K562 (cell line): ENCODE data around the gene DHDDS. TPM values are rescaled to one million over a fixed set of nuclear protein-coding genes. Genes with fewer than 3 reads are reported as not detected.

ENCODE experiments used
- ATF6 ChIP-seq: sonication (generic); formaldehyde crosslinking; IDR thresholded peaks from 2 replicates; pipeline ENCODE4 v1.4.0; 2020; ENCODE audit warnings: mild to moderate bottlenecking, missing genetic modification reagents
- CBFA2T3 ChIP-seq: fragments of 450-650 bp; IDR thresholded peaks from 2 replicates; pipeline ENCODE4 v1.6.1; 2017
- DACH1 ChIP-seq: fragments of 450-650 bp; IDR thresholded peaks from 2 replicates; pipeline ENCODE4 v1.6.1; 2018; ENCODE audit not compliant: partially characterized antibody
- ELF4 ChIP-seq: fragments of 450-650 bp; formaldehyde crosslinking; IDR thresholded peaks from 2 replicates; pipeline ENCODE4 v1.4.0; 2022; ENCODE audit warnings: missing genetic modification characterization
- ID3 ChIP-seq, 2 experiments: fragments of 250-450 bp in 1 of 2; fragments of 450-650 bp in 1 of 2; sonication (Bioruptor Pico) in 1 of 2; IDR thresholded peaks; 2 replicates each; pipeline versions ENCODE4 v1.6.1 to v1.8.0; 2016 to 2021; ENCODE audit warnings: mild to moderate bottlenecking in 2 of 2, moderate library complexity in 2 of 2, missing compliant biosample characterization in 1 of 2, missing genetic modification characterization in 1 of 2
- NFIX ChIP-seq: fragments of 250-450 bp; sonication (Bioruptor Pico); IDR thresholded peaks from 2 replicates; pipeline ENCODE4 v1.4.0; 2020; ENCODE audit warnings: low read depth, mild to moderate bottlenecking, moderate library complexity
- NFYB ChIP-seq: IDR thresholded peaks from 2 replicates; pipeline ENCODE4 v1.6.1; 2011; ENCODE audit warnings: mild to moderate bottlenecking, moderate library complexity; ENCODE audit not compliant: insufficient read length; ENCODE audit errors: extremely low read depth
- RFX7 ChIP-seq: fragments of 250-450 bp; sonication (Bioruptor Pico); IDR thresholded peaks from 2 replicates; pipeline ENCODE4 v1.5.1; 2021; ENCODE audit warnings: mild to moderate bottlenecking
- TFAM ChIP-seq: fragments of 250-450 bp; sonication (Bioruptor Pico); conservative IDR thresholded peaks from 2 replicates; pipeline ENCODE4 v1.5.0; 2021; ENCODE audit warnings: mild to moderate bottlenecking, moderate library complexity
- TRIM28 ChIP-seq: fragments of 450-650 bp; IDR thresholded peaks from 2 replicates; pipeline ENCODE4 v1.6.1; 2017
- ZBTB11 ChIP-seq, 3 experiments: fragments of 200-800 bp in 1 of 3; fragments of 250-450 bp in 1 of 3; fragments of 450-650 bp in 1 of 3; sonication (Bioruptor Pico) in 1 of 3; sonication (Bioruptor generic) in 1 of 3; formaldehyde crosslinking in 1 of 3; IDR thresholded peaks; 2 replicates each; pipeline versions ENCODE4 v1.6.1 to v1.8.0; 2016 to 2022; ENCODE audit warnings: mild to moderate bottlenecking in 2 of 3, missing genetic modification characterization in 2 of 3, missing compliant biosample characterization in 1 of 3, moderate library complexity in 1 of 3
- ZNF134 ChIP-seq: fragments of 250-450 bp; sonication (Bioruptor Pico); conservative IDR thresholded peaks from 2 replicates; pipeline ENCODE4 v1.4.0; 2020
- ZNF431 ChIP-seq: sonication (generic); formaldehyde crosslinking; IDR thresholded peaks from 2 replicates; pipeline ENCODE4 v1.8.0; 2022; ENCODE audit warnings: mild to moderate bottlenecking, missing genetic modification reagents
- ZNF586 ChIP-seq: fragments of 450-650 bp; formaldehyde crosslinking; conservative IDR thresholded peaks from 2 replicates; pipeline ENCODE4 v1.4.0; 2020; ENCODE audit warnings: mild to moderate bottlenecking, moderate library complexity
- ZNF609 ChIP-seq: sonication (generic); formaldehyde crosslinking; IDR thresholded peaks from 2 replicates; pipeline ENCODE4 v1.8.1; 2023; ENCODE audit warnings: missing genetic modification reagents, mild to moderate bottlenecking, borderline replicate concordance
- polyA plus RNA-seq, 8 experiments: library from polyadenylated mRNA; depleted of rRNA in 4 of 8; stranded (reverse) in 5 of 8; unstranded in 3 of 8; fragments of >200 nt; fragmentation: Nextera tagmentation in 2 of 8; fragmentation: Illumina TruSeq in 1 of 8; extraction: Ambion mirVana in 2 of 8; extraction: Trizol in 1 of 8; gene quantifications; 2 replicates each; pipeline versions ENCODE4 v1.2.1 to v1.2.3, GENCODE V29; 2011 to 2014; ENCODE audit warnings: inconsistent platforms in 1 of 8, missing spikeins in 1 of 8
- total RNA-seq, 7 experiments: library from RNA; depleted of rRNA in 6 of 7; stranded (reverse); fragments of >200 nt in 6 of 7; fragmentation: Illumina TruSeq in 2 of 7; extraction: Trizol in 2 of 7; gene quantifications; 2 replicates each; pipeline versions ENCODE4 v1.2.1 to v1.2.3, GENCODE V29; 2011 to 2021; ENCODE audit warnings: low replicate concordance in 1 of 7

DHDDS gene
- total and polyA plus RNA-seq, 9 of the 15 experiments (the other 6 are each of a cell fraction or from before 2014, with no cell fraction given) = 33.3 to 55.0 (median 44.3) TPM

- TF ChIP-seq ZNF609 (CRISPR knock-in tag) = peak; percentile 99
- peak; percentile 79; the same call in 1 of the 2 replicates for TF ChIP-seq ELF4 (CRISPR knock-in tag)
- TF ChIP-seq RFX7 (CRISPR knock-in tag) = no peak
- TF ChIP-seq ZNF431 (CRISPR knock-in tag) = peak; percentile 95
- TF ChIP-seq DACH1 = no peak
- TF ChIP-seq CBFA2T3 = no peak
- TF ChIP-seq NFYB = no peak
- TF ChIP-seq ZBTB11 (CRISPR knock-in tag; IDR thresholded peaks at IDR 0.05) = peak in 2 of 3 experiments; percentile 28 to 88; a peak in 3 of 6 replicates
- TF ChIP-seq ZNF586 (CRISPR knock-in tag) = no peak
- TF ChIP-seq TFAM (CRISPR knock-in tag) = no peak
- no peak; the same call in 1 of the 2 replicates for TF ChIP-seq NFIX
- TF ChIP-seq ID3 (CRISPR knock-in tag; IDR thresholded peaks at IDR 0.05) = no peak
- peak; percentile 90 for TF ChIP-seq ID3 (tag; IDR thresholded peaks at IDR 0.05)
- TF ChIP-seq ZNF134 (CRISPR knock-in tag) = peak; percentile 66
- peak; percentile 100 for TF ChIP-seq ATF6
- TF ChIP-seq TRIM28 = no peak
These were observed 23.5 kb upstream of the DHDDS start (continued) for GRCh38 chr1:26408604-26409003.
